Type B pancreatic cell (in vitro differentiated cells): ENCODE results near the gene RPS25. TPM values are rescaled to one million over a fixed set of nuclear protein-coding genes. Genes with fewer than 3 reads are reported as not detected.

Experiments used
- DNase-seq: peaks from one replicate; pipeline ENCODE4 v3.0.0; 2021; ENCODE audit warnings: mixed read lengths; ENCODE audit not compliant: unreplicated experiment; ENCODE audit errors: extremely low spot score
- H3K27ac Mint-ChIP-seq: 2 replicates; pipeline ENCODE4 v1.8.0; 2021; ENCODE audit warnings: mild to moderate bottlenecking, mixed read lengths
- H3K27me3 Mint-ChIP-seq: 2 replicates; pipeline ENCODE4 v1.8.0; 2021; ENCODE audit warnings: mixed read lengths
- H3K36me3 Mint-ChIP-seq: 2 replicates; pipeline ENCODE4 v1.8.0; 2021; ENCODE audit warnings: mixed read lengths
- H3K4me1 Mint-ChIP-seq: one replicate; pipeline ENCODE4 v1.8.0; 2021; ENCODE audit warnings: mixed read lengths; ENCODE audit not compliant: unreplicated experiment
- H3K4me3 Mint-ChIP-seq: 2 replicates; pipeline ENCODE4 v1.8.0; 2021; ENCODE audit warnings: mild to moderate bottlenecking, mixed read lengths
- H3K9me3 Mint-ChIP-seq: 2 replicates; pipeline ENCODE4 v1.8.0; 2021; ENCODE audit warnings: mixed read lengths
- CTCF ChIP-seq: fragments of 200-600 bp; sonication (generic); conservative IDR thresholded peaks from 2 replicates; pipeline ENCODE4 v1.5.0; 2021; ENCODE audit warnings: antibody characterized with exemption, mild to moderate bottlenecking
- total RNA-seq: library from RNA; stranded (reverse); gene quantifications from 2 replicates; pipeline ENCODE4 v1.2.1, GENCODE V29; 2021; ENCODE audit warnings: low replicate concordance

The RPS25 gene
- total RNA-seq, 1 donor from 2014 or later, result 1,262 TPM

DNA sequence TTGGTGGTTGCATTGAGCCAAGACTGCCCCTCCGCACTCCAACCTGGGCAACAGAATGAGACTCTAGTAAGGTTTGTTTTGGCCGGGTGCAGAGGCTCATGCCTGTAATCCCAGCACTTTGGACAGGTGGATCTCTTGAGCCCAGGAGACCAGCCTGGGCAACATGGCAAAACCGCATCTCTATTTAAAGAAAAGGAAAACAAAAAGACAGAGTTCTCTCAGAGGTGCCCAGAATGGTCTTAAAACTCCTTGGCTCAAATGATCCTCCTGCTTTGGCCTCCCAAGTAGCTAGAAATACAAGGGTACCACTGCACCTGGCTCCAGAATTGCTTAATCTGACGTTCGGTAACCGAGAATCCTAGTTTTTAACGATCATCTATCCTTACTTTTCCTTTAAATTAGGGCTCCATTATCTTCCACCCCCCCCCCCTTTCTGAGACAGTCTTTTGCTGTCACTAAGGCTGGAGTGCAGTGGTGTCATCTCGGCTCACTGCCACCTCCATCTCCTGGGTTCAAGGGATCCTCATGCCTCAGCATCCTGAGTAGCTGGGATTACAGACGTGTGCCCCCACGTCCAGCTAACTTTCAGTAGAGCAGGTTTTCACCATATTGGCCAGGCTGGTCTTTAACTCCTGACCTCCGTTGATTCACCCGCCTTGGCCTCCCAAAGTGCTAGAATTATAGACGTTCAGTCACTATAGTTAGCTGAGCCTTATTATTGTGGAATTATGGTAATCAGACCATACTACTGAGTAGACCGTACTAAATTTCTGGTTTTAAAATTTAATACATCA is 1.7 kb downstream of the RPS25 start:
- no peak for DNase-seq
- H3K4me1 Mint-ChIP-seq, result peaks cover 16% of the 10 kb centered on the region
- H3K4me3 Mint-ChIP-seq, result peak overlapping the region; percentile 100
- peak overlapping the region; percentile 40 for H3K27ac Mint-ChIP-seq
- no peaks in the 10 kb centered on the region for H3K9me3 Mint-ChIP-seq
- no peak for TF ChIP-seq CTCF
- no peaks in the 10 kb centered on the region for H3K27me3 Mint-ChIP-seq
- peaks cover 40% of the 10 kb centered on the region for H3K36me3 Mint-ChIP-seq

DNA sequence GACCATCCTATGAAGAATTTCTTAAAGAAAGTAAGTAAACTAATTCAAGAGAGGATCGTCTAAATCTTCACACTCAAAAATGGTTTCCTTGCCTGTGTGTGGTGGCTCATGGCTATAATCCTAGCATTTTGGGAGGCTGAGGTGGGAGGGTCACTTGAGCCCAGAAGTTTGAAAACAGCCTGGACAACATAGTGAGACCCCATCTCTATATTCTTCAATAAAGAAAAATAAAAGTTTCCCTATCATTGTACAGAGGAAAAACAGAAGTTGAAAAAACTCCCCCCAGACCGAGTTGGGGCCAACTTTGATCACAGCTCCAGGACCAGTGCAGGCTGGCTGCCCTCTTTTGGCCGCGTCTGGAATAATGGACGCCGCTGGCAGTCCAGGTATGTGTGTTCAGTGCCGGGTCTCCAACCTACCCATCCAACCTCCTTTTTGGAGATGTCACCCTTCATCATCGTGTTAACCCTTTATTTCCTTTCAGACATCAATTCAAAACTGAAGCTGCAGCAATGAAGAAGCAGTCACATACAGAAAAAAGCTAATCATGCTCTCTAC is 3.0 kb downstream of the RPS25 start:
- peak overlapping the region; percentile 40 for H3K27ac Mint-ChIP-seq
- peaks cover 46% of the 10 kb centered on the region for H3K36me3 Mint-ChIP-seq
- no peaks in the 10 kb centered on the region for H3K27me3 Mint-ChIP-seq
- H3K4me1 Mint-ChIP-seq, result peaks cover 14% of the 10 kb centered on the region
- H3K4me3 Mint-ChIP-seq, result peak overlapping the region; percentile 53
- DNase-seq, result no peak
- peak; percentile 19 for TF ChIP-seq CTCF
- H3K9me3 Mint-ChIP-seq, result no peaks in the 10 kb centered on the region

- Mint-ChIP-seq H3K27ac (no peak overlapping the region), H3K9me3 (no peaks in the 10 kb centered on the region), H3K4me3 (no peak overlapping the region), H3K36me3 (peaks cover 43% of the 10 kb centered on the region), H3K4me1 (peaks cover 9% of the 10 kb centered on the region), H3K27me3 (no peaks in the 10 kb centered on the region)
- DNase-seq, result no peak
- no peak for TF ChIP-seq CTCF
These were observed 3.8 kb downstream of the RPS25 start for GRCh38 chr11:119014209-119014924.

GRCh38 chr11:119012629-119013170 is 5.4 kb downstream of the RPS25 start:
- no peak overlapping the region for H3K4me3 Mint-ChIP-seq
- no peak overlapping the region for H3K27ac Mint-ChIP-seq
- H3K36me3 Mint-ChIP-seq, result peaks cover 36% of the 10 kb centered on the region

More at GRCh38 chr11:119012629-119013170, 5.4 kb downstream of the RPS25 start:
- Mint-ChIP-seq H3K4me1 (peaks cover 4% of the 10 kb centered on the region), H3K9me3 (no peaks in the 10 kb centered on the region), H3K27me3 (no peaks in the 10 kb centered on the region)
- no peak for TF ChIP-seq CTCF
- no peak for DNase-seq
